Peyer's patch (tissue), 4 donors: ENCODE results near the gene EXOC4.

ENCODE experiments used
- CTCF ChIP-seq, 6 experiments: fragments of 450-650 bp in 4 of 6; fragments of 200-600 bp in 2 of 6; sonication (generic) in 1 of 6; IDR thresholded peaks; one replicate each; pipeline ENCODE4 v1.5.1; 2017 to 2019; ENCODE audit warnings: antibody characterized with exemption in 6 of 6, mild to moderate bottlenecking in 3 of 6, moderate library complexity in 1 of 6
- POLR2A ChIP-seq, 2 donors: fragments of 450-650 bp; IDR thresholded peaks; one replicate each; pipeline ENCODE4 v1.5.1; 2017; ENCODE audit warnings: antibody characterized with exemption in 2 of 2, mild to moderate bottlenecking in 2 of 2, moderate library complexity in 2 of 2

- TF ChIP-seq POLR2A (IDR thresholded peaks at IDR 0.05): no peak
- no peak for TF ChIP-seq CTCF (IDR thresholded peaks at IDR 0.05)
These were observed 708.8 kb downstream of the EXOC4 start for GRCh38 chr7:133961724-133962123.
